ENCODE data around the gene RASL11B.

DNA sequence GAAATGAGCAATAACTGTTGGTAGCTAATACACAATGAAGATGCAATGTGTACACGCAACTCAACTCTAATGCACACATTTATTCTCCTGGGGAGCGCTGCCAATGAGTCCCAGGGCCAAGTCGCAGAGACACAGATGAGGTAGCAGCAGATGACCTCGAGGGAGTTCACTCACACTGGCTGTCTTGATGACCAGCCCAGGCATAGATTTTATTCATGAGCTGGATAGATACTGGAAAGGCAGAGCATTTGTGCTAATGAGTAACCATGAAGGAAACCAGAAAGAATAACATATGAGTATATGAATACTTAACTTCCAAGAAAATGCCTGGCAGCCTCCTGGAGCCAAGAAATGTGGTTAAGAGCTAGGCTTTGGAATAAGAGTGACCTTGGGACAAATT is 42.3 kb downstream of the RASL11B start:
- TF ChIP-seq SP1 (IDR thresholded peaks at IDR 0.05; ENCODE audit: low read depth, low read length): no peak
- no peak for TF ChIP-seq CTCF (IDR thresholded peaks at IDR 0.05 in 2 of 3, conservative IDR thresholded peaks at IDR 0.05 in 1 of 3; ENCODE audit: control insufficient read depth in 2 of 3, extremely low read depth in 1 of 3, insufficient read depth in 1 of 3, low read depth in 3 of 3, low read length in 3 of 3)
- no peak for TF ChIP-seq MXI1 (IDR thresholded peaks at IDR 0.05; ENCODE audit: low read depth, low read length)
- no peak for TF ChIP-seq ZSCAN29 (IDR thresholded peaks at IDR 0.05)
- TF ChIP-seq RCOR1 (conservative IDR thresholded peaks at IDR 0.05; ENCODE audit: low read depth, low read length): no peak
- no peak for TF ChIP-seq POLR2A (IDR thresholded peaks at IDR 0.05; ENCODE audit: low read depth, low read length)
- no peak for TF ChIP-seq CBX3 (IDR thresholded peaks at IDR 0.05; ENCODE audit: borderline replicate concordance, low read depth)
- TF ChIP-seq MYC (IDR thresholded peaks at IDR 0.05; ENCODE audit: insufficient read depth, insufficient read length, insufficient replicate concordance, low read length, severe bottlenecking): no peak
- no peak for TF ChIP-seq EP300 (IDR thresholded peaks at IDR 0.05; ENCODE audit: borderline replicate concordance in 1 of 2, control insufficient read depth in 1 of 2, low read depth in 2 of 2, low read length in 2 of 2)
- no peak for TF ChIP-seq ETV6 (conservative IDR thresholded peaks at IDR 0.05 in 1 of 2, IDR thresholded peaks at IDR 0.05 in 1 of 2; ENCODE audit: borderline replicate concordance in 1 of 2, low read depth in 1 of 2)
- TF ChIP-seq YBX1 (IDR thresholded peaks at IDR 0.05): no peak
